HG03439 (cell line): ENCODE data around the gene HBD.
"Not testable (repeated sequence)": the region's sequence is repeated elsewhere in the genome, so short reads cannot be mapped to it uniquely, and the experiment has no call there.

Experiments
- ATAC-seq: cut with Tn5 transposase; IDR thresholded peaks from one replicate; pipeline ENCODE4 v1.9.1; 2021; ENCODE audit warnings: mild to moderate bottlenecking, moderate library complexity; ENCODE audit not compliant: unreplicated experiment

Gene HBD

GRCh38 chr11:5253440-5253839 is 19.2 kb upstream of the HBD start:
- ATAC-seq: not testable (repeated sequence)

- ATAC-seq: no peak
Measured at GRCh38 chr11:5252919-5253265, 18.6 kb upstream of the HBD start.

- ATAC-seq: no peak
Measured at GRCh38 chr11:5252192-5252918, 18.1 kb upstream of the HBD start.

- no peak for ATAC-seq
Measured at GRCh38 chr11:5251746-5252145, 17.5 kb upstream of the HBD start.

GRCh38 chr11:5250543-5251204 is 16.4 kb upstream of the HBD start:
- no peak for ATAC-seq

GRCh38 chr11:5249807-5250396 is 15.6 kb upstream of the HBD start, which contains the start of gene HBG1:
HBG1 (minus strand) TSS chr11:5249857; CDS start chr11:5249804, 53 bp downstream.
- not testable (repeated sequence) for ATAC-seq

- not testable (repeated sequence) for ATAC-seq
Measured at GRCh38 chr11:5248498-5248897, 14.2 kb upstream of the HBD start.

GRCh38 chr11:5247472-5248192 is 13.3 kb upstream of the HBD start:
- no peak for ATAC-seq

- no peak for ATAC-seq
Measured at GRCh38 chr11:5246772-5247471, 12.6 kb upstream of the HBD start.

- no peak for ATAC-seq
Measured at GRCh38 chr11:5245155-5245554, 10.9 kb upstream of the HBD start.

GRCh38 chr11:5243816-5244180 is 9.5 kb upstream of the HBD start:
- ATAC-seq: no peak

GRCh38 chr11:5242933-5243815 is 8.9 kb upstream of the HBD start:
- ATAC-seq: no peak

- ATAC-seq: no peak
Measured at GRCh38 chr11:5242208-5242607, 7.9 kb upstream of the HBD start.

GRCh38 chr11:5241458-5241857 is 7.2 kb upstream of the HBD start:
- ATAC-seq: no peak

GRCh38 chr11:5240458-5240857 is 6.2 kb upstream of the HBD start:
- ATAC-seq: no peak

- no peak for ATAC-seq
Measured at GRCh38 chr11:5240056-5240455, 5.8 kb upstream of the HBD start.

- no peak for ATAC-seq
Measured at GRCh38 chr11:5239046-5239445, 4.8 kb upstream of the HBD start.

- no peak for ATAC-seq
Measured at GRCh38 chr11:5238486-5238885, 4.2 kb upstream of the HBD start.

- ATAC-seq: no peak
Measured at GRCh38 chr11:5237420-5237819, 3.1 kb upstream of the HBD start.
